Measurements from ENCODE around the gene KCNQ1.

GRCh38 chr11:2535673-2536439, 91.0 kb downstream of the KCNQ1 start:
- no peak for TF ChIP-seq CTCF (IDR thresholded peaks at IDR 0.05)
- no peak for TF ChIP-seq POLR2A (IDR thresholded peaks at IDR 0.05)

Measured in adrenal gland (tissue), 5 donors.